ENCODE measurements around the gene DNAJC7. TPM values are rescaled to one million over a fixed set of nuclear protein-coding genes. Genes with fewer than 3 reads are reported as not detected.

Gene DNAJC7
- total RNA-seq, 1 experiment from 2014 or later = 72.0 TPM

- in situ Hi-C loops (cut with HindIII; ENCODE audit: low pct_unique_long_range_greater_than_20kb, low sequenced_read_pairs) = no loop called here
Measured at GRCh38 chr17:41976142-41976768, 41.0 kb downstream of the DNAJC7 start.

More at GRCh38 chr17:41976142-41976768, 41.0 kb downstream of the DNAJC7 start:
- intact Hi-C loops (cut with micrococcal nuclease; ENCODE audit: unreplicated experiment) = no loop called here
- CTCF ChIA-PET = no interaction called here
- TF ChIP-seq CTCF (IDR thresholded peaks at IDR 0.05) (no peak), REST (IDR thresholded peaks at IDR 0.05; ENCODE audit: insufficient read depth in 1 of 2, low read depth in 2 of 2, low read length in 1 of 2) (no peak), POLR2AphosphoS5 (IDR thresholded peaks at IDR 0.05; ENCODE audit: low read depth, low read length) (no peak), TCF7L2 (IDR thresholded peaks at IDR 0.05; ENCODE audit: low read depth, low read length) (no peak), SIN3A (IDR thresholded peaks at IDR 0.05; ENCODE audit: borderline replicate concordance, insufficient read depth, low read depth, low read length) (no peak)
- POLR2A ChIA-PET = no interaction called here
- no TSS peak for BruUV-seq (replicated peaks)
- Histone ChIP-seq H3K4me1 (ENCODE audit: control insufficient read depth, insufficient read depth, low read length) (peaks cover 17% of the 10 kb centered on the region), H3K9me3 (ENCODE audit: control insufficient read depth, insufficient read depth, low read depth, low read length) (no peaks in the 10 kb centered on the region), H3K4me3 (ENCODE audit: low read depth in 2 of 2, low read length in 2 of 2) (no peak overlapping the region), H3K36me3 (ENCODE audit: control insufficient read depth, insufficient read depth, low read length) (no peaks in the 10 kb centered on the region), H3K27me3 (ENCODE audit: control insufficient read depth, insufficient read depth, low read length) (no peaks in the 10 kb centered on the region), H3K27ac (ENCODE audit: low read length) (no peak overlapping the region)
- ATAC-seq = no peak
- DNase-seq (ENCODE audit: low read depth, low spot score) = no peak
